GM21786 (cell line): ENCODE results near the gene ZNF532.
A peak's percentile ranks its signal among the peaks of the same experiment; 100 is the strongest.
"Not testable (repeated sequence)": the region's sequence is repeated elsewhere in the genome, so short reads cannot be mapped to it uniquely, and the experiment has no call there.

Experiments used
- ATAC-seq: cut with Tn5 transposase; IDR thresholded peaks from one replicate; pipeline ENCODE4 v1.9.1; 2021; ENCODE audit not compliant: unreplicated experiment

The ZNF532 gene

DNA sequence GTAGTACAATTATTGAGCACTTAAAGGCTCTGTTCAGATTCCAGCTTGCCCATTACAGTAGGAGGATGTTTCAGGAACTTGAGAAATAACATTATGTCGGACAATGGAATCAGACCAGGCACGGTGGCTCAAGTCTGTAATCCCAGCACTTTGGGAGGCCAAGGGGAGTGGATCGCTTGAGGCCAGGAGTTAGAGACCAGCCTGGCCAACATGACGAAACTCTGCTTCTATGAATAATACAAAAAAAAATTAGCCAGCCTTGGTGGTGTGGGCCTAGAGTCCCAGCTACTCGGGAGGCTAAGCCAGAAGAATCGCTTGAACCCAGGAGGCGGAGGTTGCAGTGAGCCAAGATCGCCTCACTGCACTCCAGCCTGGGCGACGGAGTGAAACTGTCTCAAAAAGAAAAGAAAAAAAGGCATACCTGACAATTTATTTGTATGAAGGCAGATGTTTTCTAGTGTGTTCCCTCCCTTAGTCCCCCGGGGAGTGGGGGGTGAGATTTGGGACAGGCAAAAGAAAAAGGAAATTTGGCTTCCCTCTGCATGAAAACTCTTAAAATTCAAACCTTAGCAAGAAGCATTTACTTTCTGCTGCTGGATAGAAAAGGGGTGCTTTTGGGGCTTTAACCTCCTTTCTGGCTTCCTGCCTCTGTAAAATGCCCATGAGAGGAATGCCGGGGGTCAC is 13.7 kb upstream of the ZNF532 start:
- no peak for ATAC-seq

DNA sequence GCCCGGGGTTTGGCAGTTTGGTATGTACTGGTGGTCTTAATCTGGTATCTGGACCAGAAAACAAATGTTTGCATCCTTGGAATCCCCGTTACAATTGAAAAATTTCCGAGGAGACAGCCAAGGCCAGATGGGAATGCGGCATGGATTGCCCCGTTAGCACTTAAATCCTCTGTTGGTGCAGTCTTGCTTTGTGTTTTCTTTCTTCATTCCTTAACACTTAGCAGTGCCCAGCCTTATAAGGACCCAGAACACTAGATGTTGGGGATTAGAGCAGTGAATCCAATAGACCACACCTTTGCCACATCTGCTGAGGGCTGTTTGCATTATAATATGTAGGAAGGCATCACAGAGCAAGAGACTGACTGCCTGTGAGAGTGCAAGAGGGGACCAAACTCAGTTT is 12.8 kb upstream of the ZNF532 start:
- no peak for ATAC-seq

DNA sequence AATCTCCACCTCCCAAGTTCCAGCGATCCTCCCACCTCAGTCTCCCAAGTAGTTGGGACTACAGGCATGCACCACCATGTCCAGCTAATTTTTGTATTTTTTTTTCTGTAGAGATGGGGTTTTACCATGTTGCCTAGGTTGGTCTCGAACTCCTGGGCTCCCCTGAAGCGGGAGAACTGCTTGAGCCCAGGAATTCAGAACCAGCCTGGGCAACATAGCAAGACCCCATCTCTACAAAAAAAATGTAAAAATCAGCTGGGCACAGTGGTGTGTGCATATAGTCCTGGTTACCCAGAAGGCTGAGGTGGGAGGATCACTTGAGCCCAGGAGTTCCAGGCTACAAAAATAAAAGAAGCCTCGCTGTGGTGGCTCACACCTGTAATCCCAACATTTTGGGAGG is 12.0 kb upstream of the ZNF532 start:
- ATAC-seq = no peak

DNA sequence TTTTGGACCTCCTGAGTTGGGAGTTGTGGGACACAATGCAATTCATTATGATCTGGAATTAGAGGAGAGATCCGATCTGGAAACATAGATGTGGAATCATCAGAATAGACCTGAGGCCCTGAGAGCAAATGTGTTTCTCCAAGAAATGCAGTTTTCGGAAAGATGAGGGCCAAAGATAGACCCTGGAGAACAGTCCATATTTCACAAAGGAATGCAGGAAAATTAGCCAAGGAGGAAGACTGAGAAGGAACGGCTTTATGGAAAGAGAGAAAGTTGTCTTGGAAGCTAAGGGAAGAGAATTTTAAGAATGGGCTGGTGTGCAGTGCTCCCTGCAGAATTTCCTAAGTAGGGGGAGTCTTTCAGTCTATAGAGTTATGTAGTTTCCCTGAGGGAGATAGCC is 11.1 kb upstream of the ZNF532 start:
- ATAC-seq = no peak

DNA sequence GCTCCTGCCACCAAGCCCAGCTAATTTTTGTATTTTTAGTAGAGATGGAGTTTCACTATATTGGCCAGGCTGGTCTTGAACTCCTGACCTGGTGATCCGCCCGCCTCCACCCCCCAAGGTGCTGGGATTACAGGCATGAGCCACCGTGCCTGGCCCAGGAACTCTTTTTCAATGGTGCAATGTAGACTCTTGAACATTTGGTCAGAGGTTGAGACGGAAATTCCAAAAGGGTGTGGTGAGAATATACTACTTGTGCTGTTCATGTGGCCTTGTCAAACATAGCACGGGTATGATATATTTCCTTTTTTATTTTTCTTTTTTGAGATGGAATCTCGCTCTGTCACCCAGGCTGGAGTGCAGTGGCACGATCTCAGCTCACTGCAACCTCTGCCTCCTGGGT is 9.2 kb upstream of the ZNF532 start:
- not testable (repeated sequence) for ATAC-seq

DNA sequence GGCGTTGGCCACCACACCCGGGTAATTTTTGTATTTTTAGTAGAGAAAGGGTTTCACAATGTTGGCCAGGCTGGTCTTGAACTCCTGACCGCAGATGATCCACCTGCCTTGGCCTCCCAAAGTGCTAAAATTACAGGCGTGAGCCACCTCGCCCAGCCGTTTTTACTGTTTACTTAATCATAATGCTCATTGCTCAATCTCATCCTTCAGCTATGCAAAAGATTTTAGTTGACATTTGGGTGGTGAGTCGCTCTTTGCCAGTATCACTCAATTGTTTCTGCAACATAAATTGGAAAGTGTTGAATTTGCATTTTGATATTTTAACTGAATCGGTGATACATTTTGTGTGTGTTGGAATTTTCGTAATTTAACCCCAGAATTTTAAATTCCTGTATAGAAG is 7.8 kb upstream of the ZNF532 start:
- no peak for ATAC-seq

DNA sequence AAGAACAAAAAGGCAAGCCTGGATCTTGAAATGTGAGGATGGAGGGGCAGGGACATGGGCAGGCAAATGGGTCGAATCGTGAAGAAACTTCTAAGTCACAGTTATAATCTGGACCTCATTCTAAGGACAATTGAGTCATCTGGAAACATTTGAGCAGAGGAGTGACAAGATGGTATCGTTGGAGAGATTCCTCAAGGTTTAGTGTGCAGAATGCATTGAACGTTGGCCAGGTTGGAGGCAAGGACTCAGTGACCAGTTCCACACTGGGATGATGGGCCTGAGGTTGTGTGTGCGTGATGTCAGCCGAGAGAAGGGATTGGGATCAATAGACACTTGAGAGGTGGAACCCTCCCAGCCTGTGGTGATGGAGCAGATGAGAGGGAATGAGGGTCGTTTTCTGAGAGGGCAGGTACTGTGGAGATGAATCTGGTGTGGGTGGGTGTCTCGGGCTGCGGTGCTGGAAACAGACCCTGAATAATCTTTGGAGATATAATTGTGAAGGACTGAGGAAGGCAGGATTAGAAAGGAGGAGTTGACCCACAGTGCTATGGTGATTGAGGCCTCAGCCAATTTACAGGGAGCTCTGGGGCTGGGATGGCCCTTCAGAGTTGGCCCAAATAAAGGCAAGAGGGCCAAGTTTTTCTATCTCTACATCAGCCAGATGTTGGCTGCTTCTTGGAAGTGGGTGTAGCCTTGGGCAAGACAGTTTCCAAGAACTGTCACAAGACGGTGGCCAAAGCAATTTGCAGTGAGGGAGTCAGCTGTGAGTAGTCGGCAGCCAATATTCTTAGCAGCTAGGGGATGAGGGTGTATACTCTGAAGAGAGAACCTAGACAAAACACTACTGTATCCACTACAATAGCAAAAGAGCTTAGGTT is 5.8 kb upstream of the ZNF532 start:
- ATAC-seq = no peak

DNA sequence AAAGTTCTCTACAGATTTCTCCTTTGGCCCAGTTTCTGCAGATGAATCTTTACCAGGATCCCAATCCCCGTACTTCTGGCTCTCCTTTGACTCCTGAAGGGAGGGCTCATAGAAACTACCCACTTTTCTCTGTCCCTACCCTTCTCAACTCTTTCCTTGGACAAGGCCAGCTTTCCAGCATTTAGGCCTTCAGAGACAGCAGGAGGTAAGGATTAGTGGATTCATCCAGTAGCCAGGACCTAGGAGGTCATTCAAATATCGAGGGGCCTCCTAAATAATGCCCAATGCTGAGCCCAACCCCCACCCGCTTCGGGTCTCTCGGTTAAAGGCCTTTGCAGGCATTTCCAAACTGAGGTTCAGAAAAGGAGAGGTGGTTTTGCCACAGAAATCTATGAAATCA is 4.8 kb upstream of the ZNF532 start:
- no peak for ATAC-seq

DNA sequence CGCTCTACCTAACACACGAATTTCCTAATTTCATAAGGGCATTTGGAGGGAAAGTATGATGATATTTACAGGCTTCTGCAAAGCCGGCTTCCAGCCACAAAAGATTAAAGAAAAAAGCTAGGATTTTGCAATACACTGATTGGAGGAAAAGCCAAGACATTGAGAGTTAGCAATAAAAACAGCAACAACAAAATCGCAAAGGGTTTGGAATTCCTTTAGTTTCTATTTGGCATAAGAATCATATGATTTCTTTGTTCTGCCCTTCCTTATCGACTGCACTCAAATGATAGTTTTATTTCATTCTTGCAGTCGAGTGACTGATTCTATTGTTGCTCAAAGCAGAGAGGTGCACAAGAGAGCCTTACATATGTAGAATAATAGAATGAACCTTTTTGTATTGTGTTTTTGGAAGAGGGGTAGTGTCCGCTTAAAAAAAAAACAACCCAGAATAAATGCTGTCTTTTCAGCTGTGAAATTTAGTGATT is 3.9 kb upstream of the ZNF532 start:
- no peak for ATAC-seq

DNA sequence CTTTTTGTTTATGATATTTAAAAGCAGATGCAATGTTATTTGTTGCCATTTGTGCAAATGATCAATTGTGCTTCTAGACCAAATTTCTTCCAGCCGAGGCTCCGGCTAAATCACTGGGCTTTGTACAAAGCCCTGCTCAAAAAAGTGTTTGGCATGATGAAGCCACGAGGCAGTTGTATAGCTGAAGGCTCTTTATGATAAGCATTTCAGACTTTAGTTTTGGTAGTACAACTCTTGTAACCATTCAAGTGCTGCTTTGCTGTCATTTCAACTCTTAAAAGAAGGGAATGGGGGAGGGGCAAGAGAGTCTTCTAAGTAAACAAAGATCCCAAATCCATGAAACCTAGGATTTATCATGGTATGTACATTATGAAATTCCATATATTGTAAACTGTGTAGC is 3.3 kb upstream of the ZNF532 start:
- no peak for ATAC-seq

DNA sequence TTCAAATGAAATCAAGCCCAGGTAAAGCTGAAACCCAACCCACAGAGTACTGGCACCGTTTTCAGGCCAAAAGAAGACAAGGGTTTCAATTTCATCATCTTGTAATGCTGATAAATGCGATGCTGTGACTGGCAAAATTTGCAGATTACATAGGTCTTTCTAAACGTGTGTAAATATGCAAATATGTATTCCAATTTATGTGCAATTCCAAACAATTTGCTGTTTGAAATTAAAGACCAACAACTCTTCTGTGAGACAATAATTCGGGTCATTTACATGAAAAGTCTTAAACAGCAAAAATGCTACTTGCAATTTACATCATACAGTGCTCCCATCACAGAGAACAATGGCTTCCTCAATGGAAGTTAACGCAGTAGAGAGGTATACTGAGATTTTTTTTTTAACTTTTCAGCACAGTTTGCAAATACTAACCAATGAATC is 2.8 kb upstream of the ZNF532 start:
- ATAC-seq = no peak

DNA sequence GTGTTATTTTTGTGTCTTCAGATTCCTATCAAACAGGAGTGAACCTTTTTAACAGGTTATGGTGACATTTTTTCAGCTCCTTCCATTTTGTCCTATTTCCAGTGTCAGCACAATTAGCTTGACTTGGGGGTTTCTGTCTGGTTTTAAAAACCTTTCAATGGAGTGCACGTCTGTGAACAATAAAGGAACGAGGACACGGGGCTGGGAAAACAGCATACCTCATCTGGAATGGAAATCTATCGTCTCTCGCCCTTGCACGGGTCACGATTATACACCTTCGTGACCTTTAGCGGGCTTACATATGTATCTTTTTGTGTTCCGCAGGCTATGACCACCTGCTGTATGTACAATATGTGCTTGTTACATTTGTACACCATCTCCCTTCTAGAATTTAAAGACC is 2.3 kb upstream of the ZNF532 start:
- ATAC-seq = no peak

DNA sequence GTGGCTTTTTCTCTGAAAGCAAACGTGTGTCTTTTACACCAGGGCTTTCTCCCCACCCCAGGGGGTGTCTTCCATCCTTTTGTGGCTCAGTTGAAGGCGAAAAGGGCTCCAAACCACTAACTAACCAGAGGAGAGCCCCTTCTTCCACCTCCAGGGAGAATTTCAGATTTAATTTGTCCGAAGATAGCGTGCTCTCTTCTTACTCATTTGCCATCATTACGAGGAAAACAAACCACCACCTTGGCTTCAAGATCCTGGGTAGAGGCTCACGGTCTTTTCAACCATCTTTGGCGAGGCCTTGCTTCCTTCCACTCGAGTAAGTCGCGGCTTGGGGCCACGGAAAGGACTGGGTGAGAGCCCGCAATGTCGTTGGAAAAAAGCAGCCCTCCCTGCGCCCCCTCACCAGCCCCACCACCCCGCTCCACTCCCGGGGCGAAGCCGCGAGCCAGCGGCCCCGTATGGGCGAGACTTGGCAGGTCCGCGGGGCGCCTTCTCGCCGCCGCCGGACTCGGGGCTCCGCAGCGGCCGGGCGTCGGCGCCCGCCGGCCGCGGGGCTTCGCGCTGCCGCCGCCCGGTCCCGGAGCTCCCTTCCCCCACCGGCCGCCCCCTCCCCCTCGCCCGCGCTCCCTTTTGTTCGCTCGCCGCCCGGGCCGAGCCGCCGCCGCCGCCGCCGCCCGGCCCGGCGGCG is 1.7 kb upstream of the ZNF532 start:
- ATAC-seq = peak; percentile 9

DNA sequence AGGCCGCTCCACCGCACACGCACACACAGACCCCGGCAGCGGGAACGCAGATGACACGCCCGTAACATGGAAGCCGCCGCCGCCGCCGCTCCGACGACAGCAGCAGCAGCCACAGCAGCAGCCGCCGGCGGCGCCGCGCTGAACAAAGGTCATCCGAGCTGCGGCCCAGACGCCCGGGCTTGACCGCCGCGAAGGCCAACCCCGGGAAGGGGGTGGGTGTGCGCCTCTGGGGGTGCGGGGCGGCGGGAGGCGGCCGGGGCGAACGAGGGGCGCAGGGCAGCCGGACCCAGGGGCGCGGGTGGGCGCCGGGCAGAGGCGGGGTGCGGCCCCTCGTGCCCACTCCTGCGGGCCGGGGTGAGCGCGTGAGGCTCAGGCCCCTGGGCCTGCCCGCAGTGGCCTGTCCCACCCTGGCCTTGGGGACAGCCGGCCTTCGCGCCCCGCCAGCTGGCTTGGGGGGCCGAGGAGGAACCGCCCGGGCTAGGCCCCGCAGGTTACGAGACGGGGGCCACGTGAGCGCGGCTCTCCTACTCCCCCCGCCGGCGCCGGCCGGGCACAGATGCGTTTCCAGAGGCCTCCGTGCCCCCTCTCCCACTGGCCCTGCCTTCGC is 1.0 kb upstream of the ZNF532 start:
- ATAC-seq = peak; percentile 60

DNA sequence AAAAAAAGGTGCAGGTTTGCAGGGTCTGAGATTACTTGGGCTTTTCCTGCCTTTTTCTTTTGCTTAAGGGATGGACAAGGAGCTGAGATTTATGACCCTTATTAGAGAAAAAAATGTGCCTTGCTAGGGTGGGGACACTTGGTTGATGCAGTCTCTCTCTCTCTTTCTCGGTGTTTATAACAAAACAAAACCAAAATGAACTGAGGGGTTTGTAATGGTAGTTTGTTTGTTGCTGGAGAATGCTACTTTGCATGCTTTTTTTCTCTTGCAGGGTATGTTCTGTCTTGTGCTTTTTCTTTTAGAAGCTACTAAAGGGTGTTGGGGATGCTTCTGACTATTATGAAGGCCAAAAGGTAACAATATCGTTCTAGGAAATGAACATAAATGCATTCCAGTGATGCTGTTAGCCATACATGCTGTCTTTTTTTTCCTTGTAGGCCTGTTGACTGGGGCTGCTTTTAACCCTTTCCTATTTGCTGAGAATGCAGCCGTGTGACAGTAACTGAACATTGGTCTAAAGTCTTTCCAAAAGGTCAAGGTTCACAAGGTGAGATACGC is 435 bp downstream of the ZNF532 start:
- ATAC-seq = no peak

DNA sequence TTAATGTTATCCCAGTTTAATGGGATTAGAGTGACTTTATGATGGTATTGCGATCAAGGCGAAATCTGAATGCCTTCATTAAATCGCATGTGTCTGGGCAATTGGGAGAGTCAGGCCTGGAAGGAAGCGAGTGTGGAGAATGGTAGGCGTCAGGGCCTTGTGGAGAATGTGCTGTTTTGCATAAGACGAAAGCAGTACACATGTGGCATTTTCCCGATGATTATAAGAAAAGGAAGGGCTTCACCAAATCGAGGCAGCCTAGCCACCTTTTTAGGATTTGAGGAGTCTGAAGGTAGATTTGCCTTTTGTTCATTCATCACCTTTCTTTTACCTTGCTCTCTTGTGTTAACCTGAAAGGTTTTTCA is 1.0 kb downstream of the ZNF532 start:
- no peak for ATAC-seq

DNA sequence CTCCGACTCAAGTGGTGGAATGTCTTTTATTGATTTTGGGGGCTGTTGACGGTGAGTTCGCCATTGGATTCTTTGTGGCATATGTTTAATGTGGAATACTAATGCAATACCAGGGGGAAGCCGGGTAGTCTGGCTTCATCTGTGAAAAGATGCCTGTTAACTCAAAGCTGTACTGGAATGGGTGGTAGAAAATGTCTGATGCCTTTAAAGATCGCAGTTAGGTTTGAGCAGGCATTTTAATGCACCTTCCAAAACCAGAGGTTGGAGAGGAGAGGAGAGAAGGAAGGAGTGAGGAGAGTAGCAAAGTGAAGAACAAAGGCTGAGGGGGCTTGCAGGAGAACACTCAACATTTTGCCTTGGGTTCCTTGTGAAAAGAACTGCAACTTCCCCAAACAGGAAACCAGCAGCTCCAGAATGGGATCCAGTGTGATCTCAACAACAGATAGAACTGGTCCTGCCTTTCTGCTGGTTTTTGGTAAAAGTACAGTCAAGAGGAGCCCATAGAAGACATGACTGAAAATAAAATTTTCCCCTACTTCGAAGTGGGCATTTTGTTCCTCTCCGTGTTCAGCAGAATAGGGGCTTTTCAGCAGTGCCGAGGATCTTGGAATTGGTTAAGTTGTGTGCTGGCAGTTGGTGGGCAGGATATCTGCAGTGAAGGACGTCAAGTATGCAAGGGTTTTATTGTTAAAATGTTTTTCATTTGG is 1.5 kb downstream of the ZNF532 start:
- no peak for ATAC-seq

DNA sequence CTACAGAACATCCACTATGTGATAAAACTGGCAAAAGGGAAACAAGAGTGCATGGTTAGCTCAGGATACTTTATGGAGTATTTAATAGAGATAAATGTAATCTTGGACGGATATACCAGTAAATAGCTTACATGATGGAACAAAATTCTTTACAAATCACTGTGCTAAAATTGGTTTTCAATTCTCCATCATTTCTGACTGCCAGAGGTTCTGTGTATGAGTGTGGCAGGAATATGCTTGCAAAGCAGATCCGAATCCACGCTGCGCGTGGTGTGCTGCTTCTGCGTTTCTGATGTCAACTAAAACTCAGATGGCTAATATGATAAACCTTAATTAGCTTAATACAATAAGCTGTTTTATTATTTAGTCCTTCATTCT is 2.1 kb downstream of the ZNF532 start:
- ATAC-seq = no peak

DNA sequence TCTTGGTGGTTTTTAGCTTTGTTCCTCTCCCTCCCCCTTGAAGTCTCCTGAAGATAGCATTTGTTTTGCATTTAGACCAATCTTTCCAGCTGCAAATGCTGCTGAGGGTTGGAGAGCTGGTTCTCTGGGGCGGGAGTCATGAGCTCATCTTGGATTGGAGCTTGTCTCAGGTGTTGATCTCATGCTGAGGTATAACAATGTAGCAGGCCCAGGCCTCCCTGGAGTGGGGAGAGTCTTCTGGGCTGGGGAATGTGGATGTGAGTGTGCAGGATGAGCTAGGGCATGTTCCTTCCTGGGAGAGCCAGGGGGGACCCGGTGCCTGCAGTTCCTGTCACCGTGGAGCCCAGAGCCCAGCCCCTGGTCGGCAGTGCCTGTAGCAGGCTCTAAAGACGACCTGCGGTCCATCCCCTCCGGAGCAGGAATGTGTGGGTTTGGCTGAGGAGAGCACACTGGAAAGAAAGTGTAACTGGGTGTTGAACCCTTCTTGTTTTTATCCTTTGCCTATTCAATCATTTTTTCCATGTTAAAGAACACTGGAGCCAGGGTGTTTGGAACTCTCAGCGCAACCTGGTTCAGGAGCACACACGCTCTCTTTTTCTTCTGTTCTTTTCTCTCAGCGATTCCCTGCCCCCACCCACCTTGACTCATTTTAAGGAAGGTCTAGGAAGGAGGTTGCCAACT is 2.7 kb downstream of the ZNF532 start:
- ATAC-seq = no peak

DNA sequence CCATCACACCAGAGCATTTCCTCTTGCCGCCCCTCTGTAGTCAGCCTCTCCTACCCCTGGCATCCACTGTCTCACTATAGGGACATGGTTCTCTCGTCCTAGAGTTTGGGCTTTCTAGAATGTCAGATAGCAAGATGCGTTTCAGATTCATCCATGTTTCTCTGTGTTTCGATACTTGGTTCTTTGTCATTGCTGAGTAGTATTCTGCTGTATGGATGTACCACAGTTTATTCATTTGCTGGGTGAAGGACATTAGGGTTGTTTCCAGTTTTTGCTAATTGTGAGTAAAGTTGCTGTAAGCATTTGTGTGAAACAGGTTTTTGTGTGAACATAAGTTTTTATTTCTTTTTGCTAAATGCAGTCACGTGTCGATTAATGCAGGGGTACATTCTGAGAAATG is 3.8 kb downstream of the ZNF532 start:
- no peak for ATAC-seq
